ENCODE results near the gene GRAP2. TPM values are rescaled to one million over a fixed set of nuclear protein-coding genes. Genes with fewer than 3 reads are reported as not detected.

The GRAP2 gene
- total RNA-seq, 1 experiment from 2014 or later, result 0.54 TPM

GRCh38 chr22:39916496-39916895, 15.6 kb downstream of the GRAP2 start:
- BruUV-seq (replicated peaks), result no TSS peak
- no peaks in the 10 kb centered on the region for H3K4me1 ChIP-seq (ENCODE audit: control insufficient read depth, insufficient read depth, low read length)
- no peaks in the 10 kb centered on the region for H3K27me3 ChIP-seq (ENCODE audit: control insufficient read depth, insufficient read depth, low read length)
- ChIA-PET CTCF (no interaction called here), POLR2A (interaction anchor here (0.7 kb wide), 1 partner anchor 571 kb away, joined by 4 read pairs; no protein-coding TSS in a partner anchor)
- DNase-seq (ENCODE audit: low read depth, low spot score) (no peak), ATAC-seq (no peak)
- H3K4me3 ChIP-seq (ENCODE audit: low read depth in 2 of 2, low read length in 2 of 2), result no peak overlapping the region
- in situ Hi-C loops (cut with HindIII; ENCODE audit: low pct_unique_long_range_greater_than_20kb, low sequenced_read_pairs) (no loop called here), intact Hi-C loops (cut with micrococcal nuclease; ENCODE audit: unreplicated experiment) (no loop called here)
- TF ChIP-seq TCF7L2 (IDR thresholded peaks at IDR 0.05; ENCODE audit: low read depth, low read length) (no peak), CTCF (IDR thresholded peaks at IDR 0.05) (no peak), REST (IDR thresholded peaks at IDR 0.05; ENCODE audit: insufficient read depth in 1 of 2, low read depth in 2 of 2, low read length in 1 of 2) (no peak), POLR2AphosphoS5 (IDR thresholded peaks at IDR 0.05; ENCODE audit: low read depth, low read length) (no peak), SIN3A (IDR thresholded peaks at IDR 0.05; ENCODE audit: borderline replicate concordance, insufficient read depth, low read depth, low read length) (no peak)
- no peak overlapping the region for H3K27ac ChIP-seq (ENCODE audit: low read length)
- no peaks in the 10 kb centered on the region for H3K36me3 ChIP-seq (ENCODE audit: control insufficient read depth, insufficient read depth, low read length)
- H3K9me3 ChIP-seq (ENCODE audit: control insufficient read depth, insufficient read depth, low read depth, low read length), result no peaks in the 10 kb centered on the region

- POLR2A ChIA-PET, result no interaction called here
- BruUV-seq (replicated peaks), result no TSS peak
- no peak overlapping the region for H3K4me3 ChIP-seq (ENCODE audit: low read depth in 2 of 2, low read length in 2 of 2)
- no peaks in the 10 kb centered on the region for H3K36me3 ChIP-seq (ENCODE audit: control insufficient read depth, insufficient read depth, low read length)
- no peak for ATAC-seq
- H3K4me1 ChIP-seq (ENCODE audit: control insufficient read depth, insufficient read depth, low read length), result no peaks in the 10 kb centered on the region
- CTCF ChIA-PET, result no interaction called here
- TF ChIP-seq SIN3A (IDR thresholded peaks at IDR 0.05; ENCODE audit: borderline replicate concordance, insufficient read depth, low read depth, low read length) (no peak), POLR2AphosphoS5 (IDR thresholded peaks at IDR 0.05; ENCODE audit: low read depth, low read length) (no peak), CTCF (IDR thresholded peaks at IDR 0.05) (no peak), TCF7L2 (IDR thresholded peaks at IDR 0.05; ENCODE audit: low read depth, low read length) (no peak), REST (IDR thresholded peaks at IDR 0.05; ENCODE audit: insufficient read depth in 1 of 2, low read depth in 2 of 2, low read length in 1 of 2) (no peak)
- in situ Hi-C loops (cut with HindIII; ENCODE audit: low pct_unique_long_range_greater_than_20kb, low sequenced_read_pairs) (no loop called here), intact Hi-C loops (cut with micrococcal nuclease; ENCODE audit: unreplicated experiment) (no loop called here)
- no peak overlapping the region for H3K27ac ChIP-seq (ENCODE audit: low read length)
- H3K27me3 ChIP-seq (ENCODE audit: control insufficient read depth, insufficient read depth, low read length), result no peaks in the 10 kb centered on the region
- no peak for DNase-seq (ENCODE audit: low read depth, low spot score)
- no peaks in the 10 kb centered on the region for H3K9me3 ChIP-seq (ENCODE audit: control insufficient read depth, insufficient read depth, low read depth, low read length)
These were observed 16.3 kb downstream of the GRAP2 start for GRCh38 chr22:39917197-39917643.

Measured in Panc1 (cell line).